OCI-LY1 (cell line): ENCODE data around the gene SLC39A2.

ENCODE experiments used
- CTCF ChIP-seq: fragments of 200-600 bp; sonication (generic), shearing (Covaris generic); IDR thresholded peaks from 2 replicates; pipeline ENCODE4 v1.5.1; 2017; ENCODE audit warnings: mild to moderate bottlenecking, antibody characterized with exemption, low read length, moderate library complexity, mixed read lengths
- EZH2 ChIP-seq: fragments of 200-600 bp; sonication (generic), shearing (Covaris generic); IDR thresholded peaks from 2 replicates; pipeline ENCODE4 v1.8.0; 2017; ENCODE audit warnings: borderline replicate concordance, mixed run types, mild to moderate bottlenecking, antibody characterized with exemption, low read length, moderate library complexity, mixed read lengths

DNA sequence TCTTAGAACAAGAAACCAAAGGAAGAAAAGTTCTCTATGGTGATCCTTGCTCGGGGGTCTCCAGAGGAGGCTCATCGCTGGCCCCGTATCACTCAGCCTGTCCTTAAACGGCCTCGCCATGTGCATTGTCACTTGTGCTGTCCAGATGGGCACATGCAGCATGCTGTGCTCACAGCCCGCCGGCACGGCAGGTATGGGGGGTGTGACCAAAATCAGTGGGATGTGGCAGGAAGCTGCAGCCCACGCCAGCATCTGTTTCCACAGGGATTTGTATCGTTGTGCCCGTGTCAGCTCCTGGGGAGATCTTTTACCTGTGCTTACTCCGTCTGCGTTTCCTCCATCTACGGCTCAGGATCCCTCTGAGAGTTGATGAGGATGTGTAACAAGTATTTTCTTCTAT lies 2.6 kb upstream of the SLC39A2 start:
- TF ChIP-seq CTCF, result no peak
- no peak for TF ChIP-seq EZH2
